K562 (cell line): ENCODE data around the gene BCL10. TPM values are rescaled to one million over a fixed set of nuclear protein-coding genes. Genes with fewer than 3 reads are reported as not detected.

Experiments
- ATAC-seq: fragments of 200-7000 bp; cut with Tn5 transposase; 3 replicates; pipeline ENCODE4 v1.9.1; 2020; ENCODE audit warnings: moderate library complexity
- BruUV-seq: library from RNA; stranded (reverse); fragments of 400-500 nt; replicated peaks from 2 replicates; lab custom pipeline; 2021; lab: Mats Ljungman, UMichigan
- CTCF ChIA-PET: fragments of 300-600 bp; formaldehyde crosslinking; extraction: SDS; loops from one replicate; lab custom pipeline; 2021; ENCODE audit warnings: low intra/inter-chr PET ratio; lab: Yijun Ruan, JAX
- POLR2A ChIA-PET: fragments of 300-600, 350-650 bp; sonication (Branson Sonifier 250); formaldehyde crosslinking; extraction: SDS; loops from one replicate; lab custom pipeline; 2021; ENCODE audit warnings: antibody characterized with exemption, inconsistent platforms; lab: Yijun Ruan, JAX
- DNase-seq, 4 experiments: peaks; one replicate each; pipeline versions ENCODE4 v3.0.0 to v3.0.0-alpha.2; 2011 to 2018; ENCODE audit warnings: low spot score in 3 of 4, mixed read lengths in 3 of 4; ENCODE audit errors: extremely low read depth in 1 of 4
- FAIRE-seq: peaks from 2 replicates; lab custom pipeline; 2011; peaks lifted over from hg19 to GRCh38; lab: Jason Lieb, UNC
- H2AFZ ChIP-seq: 2 replicates; pipeline ENCODE4 v1.6.0; 2011; ENCODE audit warnings: low read depth, low read length, control low read depth, inconsistent platforms
- H3K27ac ChIP-seq: fragments of 200-600 bp; 3 replicates; pipeline ENCODE4 v1.8.0; 2011; ENCODE audit warnings: low read depth, mild to moderate bottlenecking, control low read depth, inconsistent platforms, low read length, moderate library complexity, mixed read lengths; ENCODE audit errors: extremely low read depth
- H3K27me3 ChIP-seq, 2 experiments: fragments of 300-600 bp in 1 of 2; 2 replicates in 1 of 2; 3 replicates in 1 of 2; pipeline versions ENCODE4 v1.6.0 to v1.8.0; 2011; ENCODE audit warnings: inconsistent platforms in 2 of 2, low read length in 2 of 2, mild to moderate bottlenecking in 1 of 2, mixed read lengths in 1 of 2, moderate library complexity in 1 of 2; ENCODE audit not compliant: control insufficient read depth in 2 of 2, insufficient read depth in 2 of 2
- H3K36me3 ChIP-seq: fragments of 300-600 bp; 3 replicates; pipeline ENCODE4 v1.8.0; 2011; ENCODE audit warnings: mild to moderate bottlenecking, low read length, inconsistent platforms; ENCODE audit not compliant: control insufficient read depth, insufficient read depth
- H3K4me1 ChIP-seq, 2 experiments: fragments of 200-600 bp in 1 of 2; replicated peaks in 1 of 2; 2 replicates in 1 of 2; 3 replicates in 1 of 2; pipeline versions ENCODE4 v1.5.1 to v1.8.0; 2011; ENCODE audit warnings: inconsistent platforms in 2 of 2, low read length in 2 of 2, mild to moderate bottlenecking in 1 of 2, mixed read lengths in 1 of 2, moderate library complexity in 1 of 2; ENCODE audit not compliant: control insufficient read depth in 2 of 2, insufficient read depth in 2 of 2
- H3K4me2 ChIP-seq: 2 replicates; pipeline ENCODE4 v1.6.1; 2011; ENCODE audit warnings: low read length, control low read depth, inconsistent platforms, mixed read lengths; ENCODE audit not compliant: insufficient read depth
- H3K4me3 ChIP-seq: fragments of 200-600 bp; sonication (generic), shearing (Covaris generic); 2 replicates; pipeline ENCODE4 v1.5.1; 2016; ENCODE audit warnings: control low read depth, inconsistent platforms
- H3K79me2 ChIP-seq: fragments of 200-600 bp; 3 replicates; pipeline ENCODE4 v1.8.0; 2011; ENCODE audit warnings: low read length, inconsistent platforms; ENCODE audit not compliant: control insufficient read depth, insufficient read depth
- H3K9ac ChIP-seq, 2 experiments: 2 replicates each; pipeline versions ENCODE4 v1.6.0 to v1.6.1; 2011; ENCODE audit warnings: low read depth in 2 of 2, low read length in 2 of 2, control low read depth in 1 of 2, inconsistent platforms in 1 of 2, mild to moderate bottlenecking in 1 of 2, mixed read lengths in 1 of 2; ENCODE audit not compliant: insufficient read depth in 1 of 2
- H3K9me1 ChIP-seq: one replicate; pipeline ENCODE4 v1.6.0; 2011; ENCODE audit warnings: inconsistent platforms, mild to moderate bottlenecking, low read length, moderate library complexity; ENCODE audit not compliant: control insufficient read depth, insufficient read depth
- H3K9me3 ChIP-seq: replicated peaks from 2 replicates; pipeline ENCODE4 v1.5.1; 2011; ENCODE audit warnings: low read depth, low read length, inconsistent platforms; ENCODE audit not compliant: control insufficient read depth, insufficient read depth
- H4K20me1 ChIP-seq: replicated peaks from 2 replicates; pipeline ENCODE4 v1.6.1; 2011; ENCODE audit warnings: low read length, inconsistent platforms, mixed read lengths; ENCODE audit not compliant: control insufficient read depth, insufficient read depth
- AFF1 ChIP-seq, 2 experiments: fragments of 450-650 bp; IDR thresholded peaks; 2 replicates each; pipeline ENCODE4 v1.6.1; 2018; ENCODE audit warnings: mild to moderate bottlenecking in 2 of 2, low read depth in 1 of 2; ENCODE audit not compliant: partially characterized antibody in 2 of 2
- ATF7 ChIP-seq: fragments of 450-650 bp; IDR thresholded peaks from 2 replicates; pipeline ENCODE4 v1.7.1; 2014; ENCODE audit warnings: mild to moderate bottlenecking, moderate library complexity
- DACH1 ChIP-seq: fragments of 450-650 bp; IDR thresholded peaks from 2 replicates; pipeline ENCODE4 v1.6.1; 2018; ENCODE audit not compliant: partially characterized antibody
- FOXJ2 ChIP-seq: fragments of 200-800 bp; sonication (Bioruptor generic); IDR thresholded peaks from 2 replicates; pipeline ENCODE4 v1.6.1; 2016; ENCODE audit warnings: missing genetic modification characterization, missing compliant biosample characterization
- GABPA ChIP-seq: fragments of 200-800 bp; sonication (Bioruptor generic); conservative IDR thresholded peaks from 2 replicates; pipeline ENCODE4 v1.6.1; 2016; ENCODE audit warnings: low read depth, missing genetic modification characterization, missing compliant biosample characterization
- GATAD2A ChIP-seq: fragments of 450-650 bp; IDR thresholded peaks from 2 replicates; pipeline ENCODE4 v1.6.1; 2017
- GATAD2B ChIP-seq: fragments of 450-650 bp; IDR thresholded peaks from 2 replicates; pipeline ENCODE4 v1.6.1; 2017; ENCODE audit warnings: mild to moderate bottlenecking, borderline replicate concordance
- JUND ChIP-seq, 2 experiments: IDR thresholded peaks; 2 replicates in 1 of 2; 3 replicates in 1 of 2; pipeline ENCODE4 v1.6.1; 2011; ENCODE audit warnings: borderline replicate concordance in 2 of 2, low read depth in 2 of 2, low read length in 2 of 2, improper control_type of control experiment in 1 of 2, missing biosample characterization in 1 of 2, missing genetic modification characterization in 1 of 2, missing genetic modification reagents in 1 of 2
- KAT7 ChIP-seq: sonication (generic); formaldehyde crosslinking; IDR thresholded peaks from 2 replicates; pipeline ENCODE4 v1.8.0; 2022; ENCODE audit warnings: missing genetic modification reagents, mild to moderate bottlenecking, borderline replicate concordance
- KLF6 ChIP-seq: fragments of 250-450 bp; sonication (Bioruptor Pico); IDR thresholded peaks from 2 replicates; pipeline ENCODE4 v1.4.0; 2020; ENCODE audit warnings: mild to moderate bottlenecking, moderate library complexity, borderline replicate concordance
- PYGO2 ChIP-seq: fragments of 450-650 bp; IDR thresholded peaks from 2 replicates; pipeline ENCODE4 v1.6.1; 2016; ENCODE audit warnings: mild to moderate bottlenecking, missing genetic modification characterization, moderate library complexity, missing compliant biosample characterization
- SMAD1 ChIP-seq: fragments of 150-350 bp; IDR thresholded peaks from 2 replicates; pipeline ENCODE4 v1.6.1; 2014; ENCODE audit warnings: low read length, low read depth; ENCODE audit not compliant: partially characterized antibody
- SMARCB1 ChIP-seq: IDR thresholded peaks from 2 replicates; pipeline ENCODE4 v1.6.1; 2011; ENCODE audit warnings: improper control_type of control experiment, low read depth; ENCODE audit not compliant: insufficient read length
- SNRNP70 ChIP-seq: fragments of 200-400 bp; formaldehyde crosslinking; optimal IDR thresholded peaks from 2 replicates; pipeline ENCODE3; 2017; ENCODE audit warnings: low read depth, low read length
- TRIM28 ChIP-seq: fragments of 450-650 bp; IDR thresholded peaks from 2 replicates; pipeline ENCODE4 v1.6.1; 2017
- WGBS: fragments of 100-300 bp; shearing (Covaris generic); methylation state at CpG from one replicate; pipeline ENCODE4 v1.1.6; 2016; ENCODE audit warnings: low coverage, mixed read lengths; ENCODE audit not compliant: insufficient coverage; ENCODE audit errors: missing lambda C conversion rate; 5-methylcytosine and 5-hydroxymethylcytosine counted together
- in situ Hi-C: fragments of 300-500 bp; cut with MboI; formaldehyde crosslinking; loops from 4 replicates; pipeline ENCODE4 v1.15.0; 2018; ENCODE audit warnings: inconsistent platforms, mixed read lengths
- intact Hi-C: fragments of 100-400 bp; cut with micrococcal nuclease; formaldehyde crosslinking; loops from 2 replicates; pipeline ENCODE4 v1.14.2; 2022
- polyA plus RNA-seq, 8 experiments: library from polyadenylated mRNA; depleted of rRNA in 4 of 8; stranded (reverse) in 5 of 8; unstranded in 3 of 8; fragments of >200 nt; fragmentation: Nextera tagmentation in 2 of 8; fragmentation: Illumina TruSeq in 1 of 8; extraction: Ambion mirVana in 2 of 8; extraction: Trizol in 1 of 8; gene quantifications; 2 replicates each; pipeline versions ENCODE4 v1.2.1 to v1.2.3, GENCODE V29; 2011 to 2014; ENCODE audit warnings: inconsistent platforms in 1 of 8, missing spikeins in 1 of 8
- total RNA-seq, 7 experiments: library from RNA; depleted of rRNA in 6 of 7; stranded (reverse); fragments of >200 nt in 6 of 7; fragmentation: Illumina TruSeq in 2 of 7; extraction: Trizol in 2 of 7; gene quantifications; 2 replicates each; pipeline versions ENCODE4 v1.2.1 to v1.2.3, GENCODE V29; 2011 to 2021; ENCODE audit warnings: low replicate concordance in 1 of 7

The BCL10 gene
- total and polyA plus RNA-seq, 9 of the 15 experiments (the other 6 are each of a cell fraction or from before 2014, with no cell fraction given): 8.0 to 19.4 (median 12.3) TPM

- POLR2A ChIA-PET: interaction anchor here (0.8 to 3.0 kb wide), 13 partner anchors 8 to 1763 kb away, joined by 3 to 14 read pairs (median 4); partner anchors contain the start of gene SYDE2
- Histone ChIP-seq H4K20me1 (no peaks in the 10 kb centered on the region), H3K4me2 (peak overlapping the region; percentile 6; the same call in 1 of the 2 replicates), H2AFZ (no peak overlapping the region), H3K9me1 (no peaks in the 10 kb centered on the region), H3K9ac (no peak overlapping the region), H3K27ac (peak overlapping the region; percentile 15), H3K9me3 (no peaks in the 10 kb centered on the region), H3K4me3 (no peak overlapping the region), H3K4me1 (peaks cover 23 to 45% of the 10 kb centered on the region in 2 experiments), H3K79me2 (no peaks in the 10 kb centered on the region), H3K27me3 (no peaks in the 10 kb centered on the region), H3K36me3 (no peaks in the 10 kb centered on the region)
- no TSS peak for BruUV-seq
- WGBS: 2% methylated on average over 3 of the region's 3 CpGs
- peak; percentile 96 for FAIRE-seq
- CTCF ChIA-PET: interaction anchor here (0.6 kb wide), 1 partner anchor 34 kb away, joined by 3 read pairs; no protein-coding TSS in a partner anchor
- intact Hi-C loops: loop anchor here (1.0 kb wide), 1 partner anchor 24 kb away; the partner anchor contains the start of gene SYDE2
- peak; percentile 89 for ATAC-seq
- DNase-seq: peak; percentile 76 to 93 (median 84)
- in situ Hi-C loops: no loop called here
- TF ChIP-seq SMAD1: peak; percentile 61
- 0 out of 2 replicates have a peak, but pooled peaks have one; percentile 42 for TF ChIP-seq PYGO2 (tag)
- 0 out of 2 replicates have a peak, but pooled peaks have one; percentile 28 for TF ChIP-seq GABPA (tag)
- peak; percentile 78 for TF ChIP-seq GATAD2A
- peak in 1 of 2 experiments; percentile 87 for TF ChIP-seq AFF1 (IDR thresholded peaks at IDR 0.05; ENCODE audit: low read depth in 1 of 2, partially characterized antibody in 2 of 2)
- TF ChIP-seq SMARCB1: no peak
- peak; percentile 78; the same call in 1 of the 2 replicates for TF ChIP-seq JUND (IDR thresholded peaks at IDR 0.05; ENCODE audit: borderline replicate concordance, low read depth, low read length)
- TF ChIP-seq JUND (tag; IDR thresholded peaks at IDR 0.05; ENCODE audit: borderline replicate concordance, low read depth, low read length): peak; percentile 85; the same call in 2 of the 3 replicates
- no peak for TF ChIP-seq KLF6 (CRISPR knock-in tag)
- TF ChIP-seq TRIM28: peak; percentile 63
- TF ChIP-seq KAT7 (CRISPR knock-in tag): 0 out of 2 replicates have a peak, but pooled peaks have one; percentile 19
- TF ChIP-seq DACH1: peak; percentile 80
- peak; percentile 81; the same call in 1 of the 2 replicates for TF ChIP-seq ATF7
- TF ChIP-seq GATAD2B: peak; percentile 92
- TF ChIP-seq FOXJ2 (tag): peak; percentile 90
- TF ChIP-seq SNRNP70: no peak
Measured at GRCh38 chr1:85224734-85225623, 51.5 kb downstream of the BCL10 start.
